Skeletal muscle satellite cell (primary cell): ENCODE measurements around the gene LST1. TPM values are rescaled to one million over a fixed set of nuclear protein-coding genes. Genes with fewer than 3 reads are reported as not detected.
A peak's percentile ranks its signal among the peaks of the same experiment; 100 is the strongest.

ENCODE experiments used
- H3K27me3 ChIP-seq: 2 replicates; pipeline ENCODE4 v1.7.0; 2013; ENCODE audit warnings: low read length; ENCODE audit not compliant: control insufficient read depth, insufficient read depth
- H3K36me3 ChIP-seq: 2 replicates; pipeline ENCODE4 v1.7.0; 2013; ENCODE audit warnings: mild to moderate bottlenecking, control low read depth, low read length; ENCODE audit not compliant: insufficient read depth
- H3K4me1 ChIP-seq: 2 replicates; pipeline ENCODE4 v1.7.0; 2013; ENCODE audit warnings: low read length; ENCODE audit not compliant: control insufficient read depth, insufficient read depth
- H3K4me2 ChIP-seq: 2 replicates; pipeline ENCODE4 v1.7.0; 2013; ENCODE audit warnings: mild to moderate bottlenecking, low read length
- H3K4me3 ChIP-seq: 2 replicates; pipeline ENCODE4 v1.7.0; 2013; ENCODE audit warnings: low read length
- H3K9ac ChIP-seq: 2 replicates; pipeline ENCODE4 v1.7.0; 2013; ENCODE audit warnings: mild to moderate bottlenecking, low read depth, low read length, moderate library complexity
- H3K9me3 ChIP-seq: replicated peaks from 2 replicates; pipeline ENCODE4 v1.7.0; 2013; ENCODE audit warnings: mild to moderate bottlenecking, control low read depth, low read length
- small RNA-seq: library from RNA; depleted of rRNA; stranded (forward); fragments of <200 nt; gene quantifications from one replicate; pipeline ENCODE3, GENCODE V24; 2012

The LST1 gene

GRCh38 chr6:31630177-31630934 lies 44.3 kb downstream of the LST1 start:
- H3K36me3 ChIP-seq: peaks cover 96% of the 10 kb centered on the region
- H3K27me3 ChIP-seq: no peaks in the 10 kb centered on the region

DNA sequence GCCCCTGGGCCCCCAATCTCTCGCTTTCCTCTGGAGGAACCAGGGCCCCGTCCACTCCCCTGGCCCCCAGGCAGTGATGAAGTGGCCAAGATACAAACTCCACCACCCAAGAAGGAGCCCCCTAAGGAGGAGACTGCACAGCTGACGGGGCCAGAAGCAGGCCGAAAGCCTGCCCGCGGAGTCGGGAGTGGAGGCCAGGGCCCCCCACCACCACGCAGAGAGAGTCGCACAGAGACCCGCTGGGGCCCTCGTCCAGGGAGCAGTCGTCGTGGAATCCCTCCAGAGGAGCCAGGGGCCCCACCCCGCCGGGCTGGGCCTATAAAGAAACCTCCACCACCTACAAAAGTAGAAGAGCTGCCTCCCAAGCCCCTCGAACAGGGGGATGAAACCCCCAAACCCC lies 45.1 kb downstream of the LST1 start:
- no peak overlapping the region for H3K9ac ChIP-seq
- no peak overlapping the region for H3K4me3 ChIP-seq
- no peaks in the 10 kb centered on the region for H3K4me1 ChIP-seq
- H3K36me3 ChIP-seq: peaks cover 96% of the 10 kb centered on the region
- no peaks in the 10 kb centered on the region for H3K27me3 ChIP-seq
- no peaks in the 10 kb centered on the region for H3K9me3 ChIP-seq
- H3K4me2 ChIP-seq: no peak overlapping the region

More at GRCh38 chr6:31630177-31630934, 44.3 kb downstream of the LST1 start:
- Histone ChIP-seq H3K4me3 (no peak overlapping the region), H3K9ac (no peak overlapping the region), H3K9me3 (no peaks in the 10 kb centered on the region), H3K4me1 (no peaks in the 10 kb centered on the region), H3K4me2 (no peak overlapping the region)

GRCh38 chr6:31631681-31632278 lies 45.7 kb downstream of the LST1 start:
- Histone ChIP-seq H3K27me3 (no peaks in the 10 kb centered on the region), H3K36me3 (peaks cover 96% of the 10 kb centered on the region), H3K4me3 (no peak overlapping the region), H3K4me2 (no peak overlapping the region), H3K9ac (no peak overlapping the region), H3K4me1 (no peaks in the 10 kb centered on the region), H3K9me3 (no peaks in the 10 kb centered on the region)

- Histone ChIP-seq H3K4me2 (no peak overlapping the region), H3K36me3 (peaks cover 95% of the 10 kb centered on the region), H3K9me3 (no peaks in the 10 kb centered on the region), H3K9ac (no peak overlapping the region), H3K27me3 (no peaks in the 10 kb centered on the region), H3K4me1 (no peaks in the 10 kb centered on the region), H3K4me3 (no peak overlapping the region)
Measured at GRCh38 chr6:31632279-31632946, 46.3 kb downstream of the LST1 start.

DNA sequence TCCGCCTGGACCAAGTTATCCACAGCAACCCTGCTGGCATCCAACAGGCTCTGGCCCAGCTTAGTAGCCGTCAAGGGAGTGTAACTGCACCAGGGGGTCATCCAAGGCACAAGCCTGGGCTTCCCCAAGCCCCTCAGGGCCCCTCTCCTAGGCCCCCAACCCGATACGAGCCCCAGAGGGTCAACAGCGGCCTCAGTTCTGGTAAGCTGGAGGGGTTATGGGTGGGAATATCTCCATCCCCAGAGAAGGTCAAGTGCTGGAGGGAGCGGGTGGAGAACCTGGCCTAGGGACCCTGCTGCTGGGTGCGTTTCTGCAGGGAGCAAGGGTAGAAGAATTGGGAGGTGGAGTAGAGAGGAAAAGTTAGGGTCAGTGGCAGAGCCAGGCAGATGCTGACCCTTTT lies 47.4 kb downstream of the LST1 start:
- Histone ChIP-seq H3K4me3 (no peak overlapping the region), H3K4me1 (no peaks in the 10 kb centered on the region), H3K9ac (no peak overlapping the region), H3K27me3 (no peaks in the 10 kb centered on the region), H3K9me3 (no peaks in the 10 kb centered on the region), H3K4me2 (no peak overlapping the region), H3K36me3 (peaks cover 90% of the 10 kb centered on the region)

DNA sequence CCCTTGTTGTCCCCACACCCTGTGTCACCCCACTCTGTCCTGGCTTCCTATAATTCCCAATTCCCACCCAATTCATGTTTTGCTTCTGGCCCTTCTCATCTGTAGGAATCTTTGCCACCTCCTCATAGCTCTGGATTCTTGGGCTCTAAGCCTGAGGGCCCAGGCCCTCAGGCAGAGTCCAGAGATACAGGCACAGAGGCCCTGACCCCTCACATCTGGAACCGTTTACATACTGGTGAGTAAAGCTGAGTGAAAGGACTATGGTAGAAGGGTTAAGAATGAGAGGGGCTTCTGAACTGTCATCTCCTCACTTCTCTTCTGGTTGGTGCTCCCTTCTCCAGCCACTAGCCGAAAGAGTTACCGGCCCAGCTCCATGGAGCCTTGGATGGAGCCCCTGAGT lies 48.1 kb downstream of the LST1 start:
- Histone ChIP-seq H3K9ac (no peak overlapping the region), H3K4me2 (no peak overlapping the region), H3K9me3 (no peaks in the 10 kb centered on the region), H3K4me3 (no peak overlapping the region), H3K36me3 (peaks cover 90% of the 10 kb centered on the region), H3K27me3 (no peaks in the 10 kb centered on the region), H3K4me1 (peaks cover 4% of the 10 kb centered on the region)

DNA sequence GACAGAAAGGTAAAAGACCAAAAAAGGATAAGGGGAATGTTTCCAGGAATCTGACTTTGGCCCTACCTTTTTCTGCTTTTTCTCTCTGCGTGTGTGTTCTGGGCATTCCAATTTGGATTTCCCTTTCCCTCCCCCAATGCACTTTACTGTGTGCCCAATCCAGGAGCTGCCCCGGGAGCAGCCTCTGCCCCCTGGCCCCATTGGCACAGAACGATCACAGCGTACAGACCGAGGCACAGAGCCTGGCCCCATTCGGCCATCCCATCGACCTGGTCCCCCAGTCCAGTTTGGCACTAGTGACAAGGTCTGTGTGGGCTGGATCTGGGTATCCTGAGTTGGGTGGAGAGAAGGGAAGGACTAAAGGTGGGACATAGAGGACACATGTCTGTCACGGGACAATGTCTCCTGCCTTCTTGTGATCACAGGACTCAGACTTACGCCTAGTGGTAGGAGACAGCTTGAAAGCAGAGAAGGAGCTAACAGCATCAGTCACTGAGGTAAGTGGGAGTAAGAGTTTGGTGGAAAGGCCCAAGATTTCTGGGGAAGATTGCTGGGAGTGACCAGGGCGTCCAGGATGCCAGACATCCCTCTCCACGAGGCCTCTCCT lies 49.0 kb downstream of the LST1 start:
- peaks cover 90% of the 10 kb centered on the region for H3K36me3 ChIP-seq
- H3K4me3 ChIP-seq: no peak overlapping the region
- no peak overlapping the region for H3K4me2 ChIP-seq
- H3K27me3 ChIP-seq: no peaks in the 10 kb centered on the region
- H3K4me1 ChIP-seq: peaks cover 12% of the 10 kb centered on the region
- H3K9ac ChIP-seq: no peak overlapping the region
- H3K9me3 ChIP-seq: no peaks in the 10 kb centered on the region

DNA sequence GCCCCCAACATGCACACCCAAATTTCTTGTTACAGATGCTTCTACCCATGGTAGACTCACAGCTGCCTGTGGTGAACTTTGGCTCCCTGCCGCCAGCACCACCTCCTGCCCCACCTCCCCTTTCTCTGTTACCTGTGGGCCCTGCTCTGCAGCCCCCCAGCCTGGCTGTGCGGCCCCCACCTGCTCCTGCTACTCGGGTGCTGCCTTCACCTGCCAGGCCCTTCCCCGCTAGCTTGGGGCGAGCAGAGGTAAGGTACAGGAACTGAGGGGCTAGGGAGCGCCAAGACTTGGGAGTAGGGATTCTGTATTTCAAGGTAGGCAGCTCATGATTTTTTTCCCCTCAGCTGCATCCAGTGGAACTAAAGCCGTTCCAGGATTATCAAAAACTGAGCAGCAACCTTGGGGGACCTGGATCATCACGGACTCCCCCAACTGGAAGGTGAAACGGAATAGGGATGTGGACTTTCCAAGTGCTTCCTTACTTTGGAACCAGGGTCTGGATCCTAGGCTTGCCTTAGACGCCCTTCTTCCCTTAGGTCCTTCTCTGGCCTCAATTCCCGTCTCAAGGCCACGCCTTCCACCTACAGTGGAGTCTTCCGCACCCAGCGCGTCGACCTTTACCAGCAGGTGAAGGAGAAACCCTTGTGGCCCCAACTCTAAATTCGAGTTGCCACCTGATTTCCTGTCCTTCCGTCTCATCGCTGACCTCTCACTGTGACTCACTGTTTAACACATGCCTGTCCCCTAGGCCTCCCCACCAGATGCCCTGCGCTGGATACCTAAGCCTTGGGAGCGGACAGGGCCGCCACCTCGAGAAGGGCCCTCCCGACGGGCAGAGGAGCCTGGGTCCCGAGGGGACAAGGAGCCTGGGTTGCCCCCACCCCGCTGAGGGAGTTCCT lies 50.9 kb downstream of the LST1 start:
- Histone ChIP-seq H3K9ac (no peak overlapping the region), H3K4me1 (peaks cover 14% of the 10 kb centered on the region), H3K4me2 (no peak overlapping the region), H3K27me3 (no peaks in the 10 kb centered on the region), H3K9me3 (no peaks in the 10 kb centered on the region), H3K4me3 (no peak overlapping the region), H3K36me3 (peaks cover 91% of the 10 kb centered on the region)

Small RNA genes within 50 kb of the gene (small RNA-seq; reads per million reads assigned to genes)
- gene MIR6832 (not detected), gene SNORA38 (486 reads per million, percentile 98 among the genes with 10 or more reads in this experiment), gene SNORD117 (586 reads per million, percentile 99 among the genes with 10 or more reads in this experiment), gene SNORD84 (not detected), gene UQCRHP1 (not detected)
